Stimulated activated effector memory CD8-positive, alpha-beta T cell treated with anti-CD3 and anti-CD28 coated beads, Interleukin-12 subunit alpha, Interleukin-12 subunit beta, amount 100 ng/mL, for 72 hours (primary cell): ENCODE results near the gene C20orf141.

Source experiments
- ATAC-seq: fragments of 150-1000 bp; cut with Tn5 transposase; 2 replicates; pipeline ENCODE4 v1.10.0; 2021
- DNase-seq, 2 donors: peaks; one replicate each; pipeline ENCODE4 v3.0.0; 2021 to 2022; ENCODE audit warnings: low spot score in 2 of 2
- H3K27ac Mint-ChIP-seq: one replicate; pipeline ENCODE4 v1.8.0; 2022; ENCODE audit warnings: mild to moderate bottlenecking, mixed read lengths
- H3K36me3 Mint-ChIP-seq: one replicate; pipeline ENCODE4 v1.8.0; 2022; ENCODE audit warnings: mild to moderate bottlenecking, mixed read lengths
- H3K4me1 Mint-ChIP-seq: one replicate; pipeline ENCODE4 v1.8.0; 2022; ENCODE audit warnings: mixed read lengths
- H3K4me3 Mint-ChIP-seq: one replicate; pipeline ENCODE4 v1.8.0; 2022; ENCODE audit warnings: mild to moderate bottlenecking, mixed read lengths
- H3K9me3 Mint-ChIP-seq: one replicate; pipeline ENCODE4 v1.8.0; 2022; ENCODE audit warnings: mixed read lengths

The C20orf141 gene

DNA sequence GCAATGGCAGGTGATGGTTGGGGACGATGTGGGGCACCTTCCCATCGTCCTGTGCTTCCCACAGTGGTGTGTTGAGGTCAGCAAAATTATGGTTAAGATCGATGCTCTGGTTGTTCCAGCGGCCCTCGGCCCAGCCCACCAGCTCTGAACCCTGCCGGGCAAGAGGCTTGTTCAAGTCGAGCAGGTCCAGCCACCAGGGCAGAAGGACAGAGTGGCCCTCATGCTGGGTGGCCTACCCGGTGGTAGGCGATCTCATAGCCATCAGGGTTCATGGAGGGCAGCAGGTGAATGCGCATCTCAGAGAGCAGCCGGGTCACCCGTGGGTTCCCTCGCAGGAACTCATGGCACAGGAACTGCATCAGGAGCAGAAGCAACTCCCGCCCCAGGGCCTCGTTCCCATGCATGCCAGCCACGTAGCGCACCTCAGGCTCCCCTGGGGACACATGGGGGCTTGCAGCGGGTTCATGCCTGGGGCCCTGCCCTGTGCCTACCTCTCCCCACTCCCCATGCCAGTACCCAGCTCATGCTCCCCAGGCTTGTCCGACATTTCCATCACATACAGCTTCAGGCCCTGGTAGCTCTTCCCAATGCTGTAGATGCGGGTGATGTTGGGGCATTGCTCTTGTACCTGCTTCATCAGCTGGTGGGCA, 18.7 kb upstream of the C20orf141 start:
- no peak overlapping the region for H3K4me3 Mint-ChIP-seq

GRCh38 chr20:2797136-2797983, 17.4 kb upstream of the C20orf141 start:
- no peak for DNase-seq
- Mint-ChIP-seq H3K27ac (no peak overlapping the region), H3K9me3 (no peaks in the 10 kb centered on the region), H3K36me3 (peaks cover 5% of the 10 kb centered on the region), H3K4me3 (no peak overlapping the region), H3K4me1 (peaks cover 25% of the 10 kb centered on the region)
- no peak for ATAC-seq

More for the DNA sequence above, 18.7 kb upstream of the C20orf141 start:
- Mint-ChIP-seq H3K9me3 (no peaks in the 10 kb centered on the region), H3K27ac (no peak overlapping the region), H3K36me3 (peaks cover 5% of the 10 kb centered on the region), H3K4me1 (peaks cover 20% of the 10 kb centered on the region)
- no peak for DNase-seq
- no peak for ATAC-seq

- peaks cover 25% of the 10 kb centered on the region for H3K4me1 Mint-ChIP-seq
- ATAC-seq (no peak), DNase-seq (no peak)
- H3K4me3 Mint-ChIP-seq, result no peak overlapping the region
- H3K9me3 Mint-ChIP-seq, result no peaks in the 10 kb centered on the region
- H3K27ac Mint-ChIP-seq, result no peak overlapping the region
- H3K36me3 Mint-ChIP-seq, result peaks cover 5% of the 10 kb centered on the region
These were observed 16.5 kb upstream of the C20orf141 start for GRCh38 chr20:2798095-2798805.

DNA sequence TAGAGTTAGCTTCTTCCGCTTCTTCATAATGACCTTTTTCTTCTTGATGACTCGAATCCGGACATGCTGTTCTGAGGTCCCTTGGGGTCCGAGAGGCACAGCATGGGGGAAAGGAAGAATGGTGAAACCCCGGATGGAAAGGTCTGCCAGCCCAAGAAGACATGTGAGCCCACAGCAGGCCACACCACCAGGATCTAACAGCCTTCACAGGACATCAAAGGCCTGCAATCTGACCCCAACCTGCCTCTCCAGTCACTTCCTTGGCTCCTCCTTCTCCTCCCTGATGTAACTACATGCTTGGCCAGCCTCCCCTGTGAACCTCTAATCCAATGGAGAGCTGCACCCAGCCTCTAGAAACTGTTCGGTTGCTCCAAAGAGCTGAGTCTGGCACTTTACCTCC, 16.0 kb upstream of the C20orf141 start:
- no peak overlapping the region for H3K27ac Mint-ChIP-seq

GRCh38 chr20:2799271-2799670, 15.5 kb upstream of the C20orf141 start:
- H3K4me1 Mint-ChIP-seq, result peaks cover 25% of the 10 kb centered on the region
- no peak overlapping the region for H3K27ac Mint-ChIP-seq
- DNase-seq (no peak), ATAC-seq (no peak)
- H3K9me3 Mint-ChIP-seq, result no peaks in the 10 kb centered on the region
- H3K36me3 Mint-ChIP-seq, result peaks cover 5% of the 10 kb centered on the region
- peak overlapping the region; percentile 85 for H3K4me3 Mint-ChIP-seq

More for the DNA sequence above, 16.0 kb upstream of the C20orf141 start:
- peaks cover 25% of the 10 kb centered on the region for H3K4me1 Mint-ChIP-seq
- no peak overlapping the region for H3K4me3 Mint-ChIP-seq
- H3K36me3 Mint-ChIP-seq, result peaks cover 5% of the 10 kb centered on the region
- DNase-seq, result no peak
- no peaks in the 10 kb centered on the region for H3K9me3 Mint-ChIP-seq
- no peak for ATAC-seq

GRCh38 chr20:2799688-2800520, 14.9 kb upstream of the C20orf141 start:
- H3K9me3 Mint-ChIP-seq, result no peaks in the 10 kb centered on the region
- H3K4me3 Mint-ChIP-seq, result peak overlapping the region; percentile 85
- no peak overlapping the region for H3K27ac Mint-ChIP-seq
- peaks cover 25% of the 10 kb centered on the region for H3K4me1 Mint-ChIP-seq
- ATAC-seq (no peak), DNase-seq (no peak)
- H3K36me3 Mint-ChIP-seq, result peaks cover 5% of the 10 kb centered on the region

- Mint-ChIP-seq H3K9me3 (no peaks in the 10 kb centered on the region), H3K4me1 (peaks cover 25% of the 10 kb centered on the region), H3K36me3 (peaks cover 5% of the 10 kb centered on the region), H3K27ac (no peak within 1 kb of the TSS), H3K4me3 (peak within 1 kb of the TSS; percentile 85)
- ATAC-seq (peak; percentile 52), DNase-seq (no peak)
These were observed 14.1 kb upstream of the C20orf141 start, which contains the start of gene CPXM1 for GRCh38 chr20:2800521-2801285. Gene CPXM1, minus strand, starts transcription at chr20:2800627. Its CDS starts 55 bp downstream, at chr20:2800572.

DNA sequence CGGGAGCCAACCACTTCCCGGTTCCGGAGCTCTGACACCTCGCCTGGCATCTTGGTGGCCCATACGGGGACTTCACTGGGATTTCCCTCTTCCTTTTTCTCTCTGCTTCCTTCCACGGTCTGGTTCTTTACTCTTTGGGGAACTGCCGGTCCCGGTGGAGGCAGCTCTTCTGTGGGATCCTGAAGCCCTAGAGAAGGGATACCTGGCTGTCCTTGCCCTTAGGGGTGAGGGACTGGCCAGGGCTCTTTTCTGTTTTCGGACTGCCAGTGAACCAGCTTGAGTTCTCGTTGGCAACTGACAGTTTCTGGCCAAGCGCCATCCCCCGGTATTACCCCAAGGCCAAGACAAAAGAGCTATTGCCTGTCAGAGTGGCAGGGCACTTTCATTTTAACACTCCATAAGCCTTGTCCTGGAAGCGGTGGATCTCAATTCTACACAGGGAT, 13.5 kb upstream of the C20orf141 start:
- Mint-ChIP-seq H3K4me1 (peaks cover 31% of the 10 kb centered on the region), H3K4me3 (peak overlapping the region; percentile 85), H3K9me3 (no peaks in the 10 kb centered on the region), H3K36me3 (peaks cover 5% of the 10 kb centered on the region), H3K27ac (no peak overlapping the region)
- DNase-seq (no peak), ATAC-seq (no peak)

GRCh38 chr20:2804041-2804828, 10.6 kb upstream of the C20orf141 start:
- no peaks in the 10 kb centered on the region for H3K9me3 Mint-ChIP-seq
- peaks cover 36% of the 10 kb centered on the region for H3K4me1 Mint-ChIP-seq
- H3K4me3 Mint-ChIP-seq, result no peak overlapping the region
- peak in 1 of 2 donors; percentile 37 for DNase-seq
- H3K36me3 Mint-ChIP-seq, result peaks cover 5% of the 10 kb centered on the region
- ATAC-seq, result no peak
- no peak overlapping the region for H3K27ac Mint-ChIP-seq

GRCh38 chr20:2804852-2805688, 9.7 kb upstream of the C20orf141 start:
- Mint-ChIP-seq H3K4me3 (no peak overlapping the region), H3K4me1 (peaks cover 29% of the 10 kb centered on the region), H3K36me3 (no peaks in the 10 kb centered on the region), H3K27ac (no peak overlapping the region), H3K9me3 (no peaks in the 10 kb centered on the region)
- no peak for ATAC-seq
- no peak for DNase-seq

DNA sequence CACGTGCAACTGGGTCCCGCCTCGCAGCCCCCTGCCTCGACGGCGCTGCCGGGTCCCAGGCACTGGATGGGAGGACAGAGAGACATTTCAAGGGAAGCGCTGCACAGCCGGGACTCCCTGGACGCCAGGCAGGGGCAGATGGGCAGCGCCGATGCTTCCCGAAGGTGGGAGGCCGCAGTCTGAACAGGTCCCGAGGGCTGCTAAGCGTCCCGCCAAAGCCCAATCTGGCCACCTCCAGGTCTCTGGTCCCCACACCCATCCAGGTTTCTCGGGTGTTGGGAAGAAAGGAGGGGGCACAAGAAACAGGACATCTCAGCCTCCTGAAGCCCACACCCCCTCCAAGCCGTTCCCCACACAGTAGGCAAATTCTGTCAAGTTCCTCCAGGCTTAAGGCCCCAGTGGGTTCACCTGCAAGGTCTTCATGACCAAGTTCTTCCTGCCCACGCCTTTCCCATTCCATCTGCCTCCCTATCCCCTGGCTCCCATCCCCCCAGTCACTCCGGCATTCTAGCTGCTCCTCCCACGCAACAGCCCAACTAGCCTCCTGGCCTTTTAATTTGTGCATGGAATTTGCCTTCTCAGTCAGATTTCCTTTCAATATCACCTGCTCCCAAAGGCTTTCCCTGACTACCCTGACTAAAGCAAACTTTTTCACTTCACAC, 9.0 kb upstream of the C20orf141 start:
- ATAC-seq (no peak), DNase-seq (no peak)
- no peak overlapping the region for H3K27ac Mint-ChIP-seq
- no peaks in the 10 kb centered on the region for H3K9me3 Mint-ChIP-seq
- no peaks in the 10 kb centered on the region for H3K36me3 Mint-ChIP-seq
- H3K4me3 Mint-ChIP-seq, result no peak overlapping the region
- H3K4me1 Mint-ChIP-seq, result peaks cover 22% of the 10 kb centered on the region

- ATAC-seq (no peak), DNase-seq (no peak)
- Mint-ChIP-seq H3K4me3 (no peak overlapping the region), H3K4me1 (peaks cover 17% of the 10 kb centered on the region), H3K36me3 (no peaks in the 10 kb centered on the region), H3K27ac (no peak overlapping the region), H3K9me3 (no peaks in the 10 kb centered on the region)
These were observed 8.5 kb upstream of the C20orf141 start for GRCh38 chr20:2806351-2806701.
